Measurements from ENCODE around the gene KLF6. TPM values are rescaled to one million over a fixed set of nuclear protein-coding genes. Genes with fewer than 3 reads are reported as not detected.

The KLF6 gene
- total and polyA plus RNA-seq, 8 donors, result 25.9 to 187 (median 94.0) TPM

DNA sequence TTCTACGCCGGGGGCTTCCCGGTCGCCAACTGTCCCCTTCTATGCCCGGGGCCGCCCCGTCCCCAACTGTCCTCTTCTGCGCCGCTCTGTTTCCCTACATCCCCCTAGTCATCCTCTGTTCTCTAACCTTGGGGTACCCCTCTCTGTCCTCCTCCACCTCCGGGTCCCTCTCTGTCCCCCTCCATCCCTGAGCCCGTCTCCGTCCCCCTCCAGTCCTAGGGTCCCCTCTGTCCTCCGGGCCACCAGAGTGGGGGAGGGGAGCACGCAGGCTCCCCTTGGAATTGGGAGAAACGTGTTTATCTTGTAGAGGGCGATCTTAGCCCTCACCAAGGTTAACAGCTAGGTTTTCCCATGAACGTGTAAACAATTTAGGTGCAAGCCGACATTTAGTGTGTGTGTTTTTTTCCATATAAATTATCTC lies 852 bp upstream of the KLF6 start:
- Histone ChIP-seq H3K27me3 (no peaks in the 10 kb centered on the region), H3K9me3 (peaks cover 0 to 10% (median 7%) of the 10 kb centered on the region in 4 donors), H3K36me3 (peaks cover 12 to 13% (median 13%) of the 10 kb centered on the region in 4 donors), H3K4me1 (peaks cover 20 to 26% (median 24%) of the 10 kb centered on the region in 4 donors), H3K4me3 (peak overlapping the region; percentile 64 to 89 (median 78)), H3K27ac (peak overlapping the region; percentile 99 to 100 (median 100))
- intact Hi-C loops (cut with DNase I; ENCODE audit: low total_unique reads), result no loop called here
- no peak for TF ChIP-seq EP300 (IDR thresholded peaks at IDR 0.05)
- TF ChIP-seq POLR2AphosphoS5 (IDR thresholded peaks at IDR 0.05), result peak in 2 of 3 donors; percentile 19 to 35
- WGBS, 5 donors, result 0 to 1% (median 1%) methylated on average over 16 to 18 of the region's 18 CpGs
- peak in 1 of 2 donors; percentile 80 for DNase-seq

DNA sequence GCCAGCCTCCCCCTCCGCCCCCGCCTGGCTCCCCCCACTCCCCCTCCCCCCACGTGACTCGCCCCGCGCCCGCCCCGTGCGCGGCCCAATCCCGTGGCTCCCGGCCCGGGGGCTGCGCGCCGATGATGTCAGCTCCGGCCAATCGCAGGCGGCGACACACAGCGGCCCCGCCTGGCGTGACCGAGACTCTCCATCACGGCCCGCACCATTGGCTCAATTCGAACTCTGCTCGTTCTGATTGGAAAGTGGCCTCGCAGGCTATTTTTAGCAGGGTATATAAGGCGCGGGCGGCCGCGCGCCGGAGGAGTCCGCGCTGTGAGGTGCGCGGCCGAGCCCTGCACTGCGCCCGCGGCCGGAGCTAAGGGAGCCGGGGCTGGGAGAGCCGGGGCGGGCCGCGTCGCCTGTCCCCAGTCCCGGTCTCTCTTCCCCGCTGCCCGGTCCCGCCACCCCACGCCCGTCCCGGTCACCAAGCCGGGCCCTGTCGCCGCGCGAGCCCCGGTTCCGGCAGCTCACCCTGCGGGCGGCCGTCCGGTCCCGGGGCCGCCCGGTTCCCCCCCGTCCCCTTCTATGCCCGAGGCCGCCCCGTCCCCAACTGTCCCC lies 342 bp upstream of the KLF6 start:
- Histone ChIP-seq H3K27ac (peak overlapping the region; percentile 99 to 100 (median 100)), H3K9me3 (peaks cover 0 to 8% (median 5%) of the 10 kb centered on the region in 4 donors), H3K36me3 (peaks cover 16 to 18% (median 18%) of the 10 kb centered on the region in 4 donors), H3K4me3 (peak overlapping the region; percentile 64 to 97 (median 78)), H3K4me1 (peaks cover 25 to 31% (median 29%) of the 10 kb centered on the region in 4 donors), H3K27me3 (no peaks in the 10 kb centered on the region)
- 0 to 2% (median 1%) methylated on average over 19 to 76 of the region's 76 CpGs for WGBS, 5 donors
- intact Hi-C loops (cut with DNase I; ENCODE audit: low total_unique reads), result no loop called here
- TF ChIP-seq POLR2A (IDR thresholded peaks at IDR 0.05) (peak in 2 of 4 donors; percentile 75 to 84), EP300 (IDR thresholded peaks at IDR 0.05) (peak; percentile 42), POLR2AphosphoS5 (IDR thresholded peaks at IDR 0.05) (peak; percentile 92 to 100 (median 100))
- TF ChIP-seq, protein P1, sequence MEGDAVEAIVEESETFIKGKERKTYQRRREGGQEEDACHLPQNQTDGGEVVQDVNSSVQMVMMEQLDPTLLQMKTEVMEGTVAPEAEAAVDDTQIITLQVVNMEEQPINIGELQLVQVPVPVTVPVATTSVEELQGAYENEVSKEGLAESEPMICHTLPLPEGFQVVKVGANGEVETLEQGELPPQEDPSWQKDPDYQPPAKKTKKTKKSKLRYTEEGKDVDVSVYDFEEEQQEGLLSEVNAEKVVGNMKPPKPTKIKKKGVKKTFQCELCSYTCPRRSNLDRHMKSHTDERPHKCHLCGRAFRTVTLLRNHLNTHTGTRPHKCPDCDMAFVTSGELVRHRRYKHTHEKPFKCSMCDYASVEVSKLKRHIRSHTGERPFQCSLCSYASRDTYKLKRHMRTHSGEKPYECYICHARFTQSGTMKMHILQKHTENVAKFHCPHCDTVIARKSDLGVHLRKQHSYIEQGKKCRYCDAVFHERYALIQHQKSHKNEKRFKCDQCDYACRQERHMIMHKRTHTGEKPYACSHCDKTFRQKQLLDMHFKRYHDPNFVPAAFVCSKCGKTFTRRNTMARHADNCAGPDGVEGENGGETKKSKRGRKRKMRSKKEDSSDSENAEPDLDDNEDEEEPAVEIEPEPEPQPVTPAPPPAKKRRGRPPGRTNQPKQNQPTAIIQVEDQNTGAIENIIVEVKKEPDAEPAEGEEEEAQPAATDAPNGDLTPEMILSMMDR (IDR thresholded peaks at IDR 0.05), result peak in 1 of 7 experiments; percentile 5
- peak; percentile 99 to 100 for DNase-seq

DNA sequence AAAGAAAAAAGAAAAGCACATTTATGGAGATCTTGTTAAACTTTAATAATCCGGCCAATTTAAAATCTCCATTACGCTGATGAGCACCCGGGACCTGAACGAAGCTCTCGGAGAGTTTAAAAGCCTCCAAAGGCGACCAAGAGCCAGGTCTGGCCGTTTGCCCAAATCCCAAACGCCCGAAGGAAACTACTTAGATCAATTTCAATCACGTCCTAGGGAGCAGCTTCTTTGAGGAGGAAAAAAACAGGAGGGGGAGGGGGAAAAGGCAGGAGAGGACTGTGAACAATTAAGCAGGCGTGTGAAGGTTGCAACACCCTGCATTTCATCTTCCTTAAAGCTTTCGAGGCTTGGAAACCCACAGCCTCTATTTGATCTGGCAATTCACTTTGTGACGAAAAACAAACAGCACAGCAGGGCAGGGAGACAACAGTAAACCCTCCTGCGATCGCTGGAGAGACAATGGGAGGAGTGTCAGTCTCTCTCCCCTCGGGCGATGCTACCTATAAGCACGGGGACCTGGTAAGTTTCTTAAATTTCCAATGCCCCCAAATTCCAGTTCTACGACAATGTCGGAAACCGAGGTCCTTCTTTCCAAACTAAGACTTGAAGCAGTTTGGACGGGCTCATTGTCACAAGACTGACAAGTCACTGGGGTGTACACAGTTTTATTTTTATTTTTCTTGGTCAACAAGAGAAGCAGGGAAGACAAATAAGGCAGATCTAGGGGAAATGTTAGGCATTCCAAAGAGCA lies 1.2 kb downstream of the KLF6 start:
- no peaks in the 10 kb centered on the region for H3K9me3 ChIP-seq
- DNase-seq, result peak; percentile 61 to 90
- TF ChIP-seq EP300 (IDR thresholded peaks at IDR 0.05), result no peak
- TF ChIP-seq, protein P1 (IDR thresholded peaks at IDR 0.05), result no peak
- peak; percentile 23 to 94 (median 94) for TF ChIP-seq POLR2AphosphoS5 (IDR thresholded peaks at IDR 0.05)
- TF ChIP-seq POLR2A (IDR thresholded peaks at IDR 0.05), result peak in 1 of 4 donors; percentile 46
- peaks cover 31 to 33% (median 33%) of the 10 kb centered on the region in 4 donors for H3K36me3 ChIP-seq
- H3K27ac ChIP-seq, result peak overlapping the region; percentile 95 to 100 (median 100)
- intact Hi-C loops (cut with DNase I; ENCODE audit: low total_unique reads), result no loop called here
- peaks cover 40 to 46% (median 44%) of the 10 kb centered on the region in 4 donors for H3K4me1 ChIP-seq
- H3K4me3 ChIP-seq, result peak overlapping the region; percentile 64 to 97 (median 78)
- 0% methylated on average over 22 of the region's 22 CpGs for WGBS, 5 donors
- H3K27me3 ChIP-seq, result no peaks in the 10 kb centered on the region

DNA sequence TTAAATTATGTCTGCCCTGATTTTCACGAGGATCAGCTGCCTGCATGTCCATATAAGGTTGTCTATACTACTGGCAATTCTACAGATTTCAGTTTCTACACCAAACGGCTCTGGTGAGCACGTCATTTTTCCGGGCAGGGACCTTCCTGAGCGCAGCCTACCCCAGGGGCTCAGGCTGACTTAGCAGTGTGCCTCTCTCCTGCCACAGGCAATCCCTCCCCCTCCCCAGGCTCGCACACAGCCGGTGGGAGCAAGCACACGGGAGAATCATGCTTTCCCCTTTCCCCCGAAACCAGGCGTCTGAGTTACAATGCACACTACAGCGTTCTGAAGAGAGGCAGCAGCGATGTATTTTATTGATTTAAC lies 1.7 kb downstream of the KLF6 start:
- intact Hi-C loops (cut with DNase I; ENCODE audit: low total_unique reads), result no loop called here
- 0% methylated on average over 12 of the region's 12 CpGs for WGBS, 5 donors

More for the DNA sequence above, 1.7 kb downstream of the KLF6 start:
- Histone ChIP-seq H3K4me1 (peaks cover 45 to 51% (median 49%) of the 10 kb centered on the region in 4 donors), H3K4me3 (peak overlapping the region; percentile 64 to 97 (median 78)), H3K36me3 (peaks cover 37 to 39% (median 38%) of the 10 kb centered on the region in 4 donors), H3K27me3 (no peaks in the 10 kb centered on the region), H3K9me3 (no peaks in the 10 kb centered on the region), H3K27ac (peak overlapping the region; percentile 95 to 100 (median 100))
- TF ChIP-seq EP300 (IDR thresholded peaks at IDR 0.05) (no peak), POLR2AphosphoS5 (IDR thresholded peaks at IDR 0.05) (peak; percentile 73 to 86 (median 75))
- peak; percentile 65 to 93 for DNase-seq
